ENCODE measurements around the gene CABP4. TPM values are rescaled to one million over a fixed set of nuclear protein-coding genes. Genes with fewer than 3 reads are reported as not detected.

The CABP4 gene
- total RNA-seq, 1 experiment from 2014 or later: not detected

DNA sequence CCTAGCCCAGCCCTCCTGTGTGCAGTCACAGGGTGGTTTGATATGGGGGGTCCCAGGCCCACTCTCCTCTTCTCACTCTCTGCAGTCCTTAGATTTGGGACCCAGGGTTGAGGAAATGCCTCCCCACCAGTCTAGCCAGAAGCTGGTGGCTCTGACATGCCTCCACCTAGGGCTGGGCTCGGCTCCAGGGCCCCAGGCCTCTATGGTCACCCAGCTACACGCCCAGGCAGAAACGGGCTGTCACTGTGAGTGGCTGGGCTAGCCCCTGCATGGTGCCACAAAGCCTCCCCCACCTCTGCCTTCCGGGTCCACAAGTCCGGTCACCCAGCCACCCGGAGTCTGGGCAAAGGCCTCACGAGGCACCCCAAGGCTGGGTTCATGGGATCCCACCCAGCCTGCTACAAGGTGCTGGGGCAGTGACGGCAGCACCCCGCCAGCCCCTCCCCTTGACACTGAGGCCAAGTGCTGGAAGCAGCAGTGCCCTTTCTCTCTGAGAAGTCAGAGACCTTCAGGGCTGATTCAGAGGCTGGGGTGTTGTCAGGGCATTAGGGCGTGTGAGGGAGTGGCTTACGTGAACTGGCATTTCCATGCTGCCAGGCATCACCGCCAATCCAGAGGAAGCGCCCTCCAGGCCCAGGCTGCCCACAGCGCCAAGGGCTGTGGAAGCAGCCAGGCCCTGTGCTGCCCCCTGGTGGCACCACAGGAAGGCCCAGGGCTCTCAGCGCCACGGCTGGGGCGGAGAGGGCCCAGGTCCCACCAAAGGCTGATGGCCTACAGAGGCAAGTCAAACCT is 50.6 kb downstream of the CABP4 start:
- Histone ChIP-seq H3K4me1 (ENCODE audit: low read length) (peaks cover 49% of the 10 kb centered on the region), H2AFZ (ENCODE audit: low read length) (no peak overlapping the region), H3K27me3 (ENCODE audit: low read length) (no peaks in the 10 kb centered on the region), H3K79me2 (ENCODE audit: low read length) (peaks cover 42% of the 10 kb centered on the region), H3K4me2 (ENCODE audit: low read depth, low read length, poor library complexity, severe bottlenecking) (peak overlapping the region; percentile 99), H4K20me1 (ENCODE audit: insufficient read depth, low read depth, low read length) (peaks cover 22% of the 10 kb centered on the region), H3K9me2 (replicated peaks; ENCODE audit: insufficient read depth, low read length) (no peaks in the 10 kb centered on the region), H3K27ac (ENCODE audit: low read length) (peak overlapping the region; percentile 72), H3K9ac (ENCODE audit: low read length) (peak overlapping the region; percentile 95), H3K4me3 (ENCODE audit: low read length) (peak overlapping the region; percentile 99), H3K36me3 (ENCODE audit: insufficient read depth, low read length) (peaks cover 20% of the 10 kb centered on the region), H3K9me3 (ENCODE audit: low read length) (no peaks in the 10 kb centered on the region)
- peak; percentile 96 for DNase-seq

DNA sequence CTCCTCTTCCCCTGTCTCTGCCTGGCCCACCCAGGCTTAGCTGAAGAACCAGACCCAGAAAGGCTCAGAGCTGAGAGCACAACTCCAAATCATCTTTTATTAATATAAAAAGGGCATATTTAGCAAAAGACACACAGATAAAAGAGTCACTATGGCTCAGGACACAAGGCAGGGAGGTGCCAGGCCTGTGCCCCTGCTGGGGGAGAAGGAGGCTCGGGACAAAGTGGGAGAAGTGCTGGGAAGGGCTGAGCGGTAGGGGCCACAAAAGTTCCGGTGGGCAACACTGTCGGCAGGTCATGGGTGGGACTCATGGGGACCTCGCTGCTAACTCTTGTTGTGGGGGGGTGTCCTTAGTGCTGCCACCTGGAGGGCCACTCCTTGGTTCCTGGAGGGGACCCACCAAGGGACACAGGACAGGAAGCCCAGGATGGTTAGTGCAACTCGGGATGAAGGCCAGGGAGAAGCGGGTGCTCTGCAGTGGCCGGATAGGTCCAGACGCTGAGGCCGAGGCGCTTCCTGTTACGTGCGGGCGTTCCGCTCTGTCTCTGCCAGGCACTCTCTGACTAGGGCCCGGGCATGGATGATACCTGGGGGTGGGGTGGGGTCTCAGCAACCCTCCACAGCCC is 51.4 kb downstream of the CABP4 start:
- Histone ChIP-seq H3K27ac (ENCODE audit: low read length) (peak overlapping the region; percentile 72), H4K20me1 (ENCODE audit: insufficient read depth, low read depth, low read length) (peaks cover 18% of the 10 kb centered on the region), H3K4me3 (ENCODE audit: low read length) (peak overlapping the region; percentile 99), H3K9ac (ENCODE audit: low read length) (peak overlapping the region; percentile 95), H3K79me2 (ENCODE audit: low read length) (peaks cover 39% of the 10 kb centered on the region), H3K9me2 (replicated peaks; ENCODE audit: insufficient read depth, low read length) (no peaks in the 10 kb centered on the region), H2AFZ (ENCODE audit: low read length) (no peak overlapping the region), H3K4me2 (ENCODE audit: low read depth, low read length, poor library complexity, severe bottlenecking) (peak overlapping the region; percentile 99), H3K4me1 (ENCODE audit: low read length) (peaks cover 49% of the 10 kb centered on the region), H3K9me3 (ENCODE audit: low read length) (no peaks in the 10 kb centered on the region), H3K36me3 (ENCODE audit: insufficient read depth, low read length) (peaks cover 12% of the 10 kb centered on the region; the same call in 1 of the 2 replicates), H3K27me3 (ENCODE audit: low read length) (no peaks in the 10 kb centered on the region)
- no peak for DNase-seq

DNA sequence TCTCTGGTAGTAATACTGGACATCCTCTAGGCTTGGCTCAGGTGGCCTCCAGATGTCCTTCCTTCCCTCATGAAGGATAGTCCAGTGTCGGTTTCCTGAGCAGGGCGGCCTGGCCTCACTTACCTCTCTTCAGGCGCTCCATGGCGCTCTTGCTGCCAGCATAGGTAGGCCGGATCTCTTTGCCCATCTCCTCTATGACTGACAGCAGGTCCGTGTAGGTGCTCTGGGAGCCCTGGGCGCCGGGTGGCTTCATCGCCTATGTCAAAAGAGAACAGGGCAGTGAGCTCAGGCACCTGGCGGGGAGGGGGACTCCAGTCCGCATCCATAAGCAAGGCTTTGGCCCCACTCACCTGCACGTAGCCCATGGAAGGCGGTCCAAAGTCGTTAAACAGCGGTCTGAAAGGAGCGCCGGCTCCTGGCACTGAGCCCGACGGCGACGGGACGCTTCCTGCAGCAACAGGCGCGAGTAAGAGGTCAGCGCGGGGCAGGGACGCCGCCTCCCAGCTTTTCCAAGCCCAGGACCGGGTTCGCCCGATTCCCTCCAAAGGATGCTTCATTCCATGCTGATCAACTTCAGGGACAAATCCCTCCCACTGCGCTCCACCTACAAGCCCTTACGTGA is 52.2 kb downstream of the CABP4 start:
- peak overlapping the region; percentile 95 for H3K9ac ChIP-seq (ENCODE audit: low read length)
- peak overlapping the region; percentile 23; the same call in 1 of the 2 replicates for H2AFZ ChIP-seq (ENCODE audit: low read length)

DNA sequence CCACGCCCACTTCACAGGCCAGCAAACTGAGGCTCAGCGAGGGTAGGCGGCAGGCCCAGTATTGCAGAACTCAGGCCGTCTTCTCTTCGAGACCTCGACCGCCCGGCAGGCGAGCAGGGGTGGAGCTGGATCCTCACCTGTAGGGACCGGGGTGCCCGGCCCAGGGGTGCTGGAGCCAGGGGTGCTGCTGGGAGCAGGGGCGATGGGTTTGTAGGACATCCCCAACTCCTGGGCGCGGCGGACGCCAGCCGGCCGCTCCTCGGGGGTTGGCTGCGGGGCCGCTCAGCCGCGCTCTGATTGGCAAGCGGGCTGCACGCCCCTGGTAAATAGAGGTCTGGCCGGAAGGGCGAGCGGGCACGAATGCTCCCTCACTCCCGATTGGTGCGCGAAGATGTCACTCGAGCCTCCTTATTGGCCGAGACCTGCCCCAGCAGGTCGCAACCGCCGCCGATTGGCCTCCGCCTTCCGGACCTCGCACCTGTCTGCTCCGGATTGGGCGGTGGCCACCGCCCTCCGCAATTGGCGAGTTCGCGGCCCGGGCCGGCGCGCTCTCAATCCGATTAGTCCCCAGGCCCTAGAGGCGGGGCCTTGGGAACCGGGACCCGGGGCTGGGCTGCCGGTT is 52.8 kb downstream of the CABP4 start, which contains the start of gene CDK2AP2:
TSS of gene CDK2AP2 (minus strand) at position 299 of the 622 bp plus-strand sequence. CDS start at position 219, 80 bp downstream.
- DNase-seq: peak; percentile 100
- Histone ChIP-seq H3K4me1 (ENCODE audit: low read length) (peaks cover 49% of the 10 kb centered on the region), H3K79me2 (ENCODE audit: low read length) (peaks cover 31% of the 10 kb centered on the region), H3K4me2 (ENCODE audit: low read depth, low read length, poor library complexity, severe bottlenecking) (peak within 1 kb of the TSS; percentile 99), H3K9ac (ENCODE audit: low read length) (peak within 1 kb of the TSS; percentile 95), H3K9me3 (ENCODE audit: low read length) (no peaks in the 10 kb centered on the region), H3K36me3 (ENCODE audit: insufficient read depth, low read length) (no peaks in the 10 kb centered on the region), H3K9me2 (replicated peaks; ENCODE audit: insufficient read depth, low read length) (no peaks in the 10 kb centered on the region), H3K4me3 (ENCODE audit: low read length) (peak within 1 kb of the TSS; percentile 99), H3K27me3 (ENCODE audit: low read length) (no peaks in the 10 kb centered on the region), H3K27ac (ENCODE audit: low read length) (peak within 1 kb of the TSS; percentile 72), H4K20me1 (ENCODE audit: insufficient read depth, low read depth, low read length) (peaks cover 18% of the 10 kb centered on the region), H2AFZ (ENCODE audit: low read length) (peak within 1 kb of the TSS; percentile 98)

More for the DNA sequence above, 52.2 kb downstream of the CABP4 start:
- DNase-seq: peak; percentile 63
- peak overlapping the region; percentile 72 for H3K27ac ChIP-seq (ENCODE audit: low read length)
- H3K79me2 ChIP-seq (ENCODE audit: low read length): peaks cover 38% of the 10 kb centered on the region
- no peaks in the 10 kb centered on the region for H3K9me3 ChIP-seq (ENCODE audit: low read length)
- H3K9me2 ChIP-seq (replicated peaks; ENCODE audit: insufficient read depth, low read length): no peaks in the 10 kb centered on the region
- peaks cover 18% of the 10 kb centered on the region for H4K20me1 ChIP-seq (ENCODE audit: insufficient read depth, low read depth, low read length)
- peak overlapping the region; percentile 99 for H3K4me2 ChIP-seq (ENCODE audit: low read depth, low read length, poor library complexity, severe bottlenecking)
- no peaks in the 10 kb centered on the region for H3K27me3 ChIP-seq (ENCODE audit: low read length)
- peaks cover 4% of the 10 kb centered on the region; the same call in 1 of the 2 replicates for H3K36me3 ChIP-seq (ENCODE audit: insufficient read depth, low read length)
- peaks cover 49% of the 10 kb centered on the region for H3K4me1 ChIP-seq (ENCODE audit: low read length)
- H3K4me3 ChIP-seq (ENCODE audit: low read length): peak overlapping the region; percentile 99

DNA sequence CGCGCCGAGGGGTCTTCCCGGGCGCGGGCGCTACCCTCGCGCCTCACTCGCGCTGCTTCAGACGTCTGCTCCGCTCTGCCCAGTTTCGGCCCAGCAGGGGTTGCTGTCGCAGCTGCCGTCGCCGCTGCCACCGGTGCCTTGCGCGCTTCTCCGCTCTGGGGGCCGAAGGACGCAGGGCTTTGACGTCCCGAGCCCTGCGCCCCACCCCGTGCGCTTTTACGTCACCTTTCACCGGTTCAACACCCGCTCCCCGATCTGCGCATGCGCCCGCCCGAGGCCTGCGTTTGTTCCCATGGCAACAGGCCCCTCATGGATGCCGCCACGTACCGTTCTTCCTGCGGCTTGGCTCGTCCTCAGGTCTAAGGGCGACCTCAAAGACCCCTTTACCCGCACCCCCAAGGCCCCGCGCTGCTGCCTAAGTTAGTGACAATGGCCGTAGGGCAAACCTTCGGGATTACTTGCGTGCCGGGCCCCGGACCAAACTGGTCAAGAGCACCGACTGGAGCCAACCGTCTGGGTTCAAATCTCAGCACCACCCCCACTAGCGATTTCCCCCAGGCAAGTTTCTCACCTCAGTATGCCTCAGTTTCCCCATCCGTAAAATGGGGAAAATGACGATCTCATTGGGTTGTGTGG is 53.5 kb downstream of the CABP4 start:
- Histone ChIP-seq H3K27ac (ENCODE audit: low read length) (no peak overlapping the region), H3K4me3 (ENCODE audit: low read length) (peak overlapping the region; percentile 81), H3K4me1 (ENCODE audit: low read length) (peaks cover 43% of the 10 kb centered on the region), H3K79me2 (ENCODE audit: low read length) (peaks cover 25% of the 10 kb centered on the region), H3K9me2 (replicated peaks; ENCODE audit: insufficient read depth, low read length) (no peaks in the 10 kb centered on the region), H3K4me2 (ENCODE audit: low read depth, low read length, poor library complexity, severe bottlenecking) (peak overlapping the region; percentile 99), H3K27me3 (ENCODE audit: low read length) (no peaks in the 10 kb centered on the region), H4K20me1 (ENCODE audit: insufficient read depth, low read depth, low read length) (peaks cover 14% of the 10 kb centered on the region), H3K9ac (ENCODE audit: low read length) (peak overlapping the region; percentile 78), H3K36me3 (ENCODE audit: insufficient read depth, low read length) (no peaks in the 10 kb centered on the region), H2AFZ (ENCODE audit: low read length) (peak overlapping the region; percentile 98), H3K9me3 (ENCODE audit: low read length) (no peaks in the 10 kb centered on the region)
- peak; percentile 100 for DNase-seq

DNA sequence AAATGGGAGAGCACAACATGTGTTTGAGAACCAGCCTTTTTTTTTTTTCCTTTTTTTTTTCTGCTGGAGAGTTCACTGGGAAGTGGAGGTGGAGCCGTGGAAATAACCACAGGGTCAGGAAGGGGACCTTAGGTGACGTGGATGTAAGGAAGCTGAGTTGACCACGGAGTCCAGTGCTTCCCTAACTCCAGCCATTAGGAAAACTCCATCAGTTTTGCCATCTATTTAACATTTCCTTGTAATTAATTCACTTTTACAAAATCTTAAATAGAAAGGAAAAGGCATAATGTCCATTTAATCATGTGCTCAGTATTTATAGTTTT is 54.8 kb downstream of the CABP4 start:
- peaks cover 6% of the 10 kb centered on the region for H4K20me1 ChIP-seq (ENCODE audit: insufficient read depth, low read depth, low read length)
- H3K27ac ChIP-seq (ENCODE audit: low read length): no peak overlapping the region
- H2AFZ ChIP-seq (ENCODE audit: low read length): no peak overlapping the region
- H3K9ac ChIP-seq (ENCODE audit: low read length): no peak overlapping the region
- peaks cover 39% of the 10 kb centered on the region for H3K4me1 ChIP-seq (ENCODE audit: low read length)
- peaks cover 12% of the 10 kb centered on the region for H3K79me2 ChIP-seq (ENCODE audit: low read length)
- no peak for DNase-seq
- H3K9me3 ChIP-seq (ENCODE audit: low read length): no peaks in the 10 kb centered on the region
- no peak overlapping the region for H3K4me3 ChIP-seq (ENCODE audit: low read length)
- no peaks in the 10 kb centered on the region for H3K36me3 ChIP-seq (ENCODE audit: insufficient read depth, low read length)
- no peaks in the 10 kb centered on the region for H3K27me3 ChIP-seq (ENCODE audit: low read length)
- H3K9me2 ChIP-seq (replicated peaks; ENCODE audit: insufficient read depth, low read length): no peaks in the 10 kb centered on the region
- no peak overlapping the region for H3K4me2 ChIP-seq (ENCODE audit: low read depth, low read length, poor library complexity, severe bottlenecking)
